ENCODE measurements around the gene CBFA2T2.
"Not testable (repeated sequence)": the region's sequence is repeated elsewhere in the genome, so short reads cannot be mapped to it uniquely, and the experiment has no call there.

Gene CBFA2T2

DNA sequence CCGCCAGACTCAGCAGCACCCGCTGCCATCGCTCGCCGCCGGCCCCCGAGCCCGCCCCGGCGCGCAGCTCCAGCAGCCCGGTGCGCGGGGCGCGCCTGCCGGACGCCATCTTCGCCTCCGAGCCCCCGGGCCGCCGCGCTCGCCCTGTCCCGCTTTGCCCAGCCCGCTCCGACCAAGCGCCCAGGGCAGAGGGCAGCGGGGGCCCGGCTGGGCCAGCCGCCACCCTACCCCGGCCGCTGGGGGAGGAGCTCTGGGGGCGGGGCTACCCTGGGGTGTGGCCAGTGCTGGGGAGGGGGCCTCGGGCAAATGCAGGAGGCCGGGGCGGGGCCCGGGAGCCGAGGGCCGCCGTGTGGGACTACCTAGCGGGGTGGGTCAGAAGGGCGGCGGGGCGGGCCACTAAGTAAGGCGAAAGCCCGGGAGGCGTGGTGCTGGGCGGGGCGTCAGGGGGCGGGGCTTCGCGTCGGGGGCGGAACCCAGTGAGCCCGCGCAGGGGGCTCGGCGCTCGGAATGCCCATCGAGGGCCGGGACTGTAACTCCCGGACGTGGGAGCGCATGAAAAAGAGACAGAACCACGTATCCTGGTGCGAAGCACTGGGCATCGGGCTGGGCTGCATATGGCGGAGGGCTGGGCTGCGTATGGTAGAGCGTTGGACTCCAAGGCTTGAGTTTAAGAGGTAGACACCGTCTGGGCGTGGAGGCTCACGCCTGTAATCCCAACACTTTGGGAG, 46.2 kb upstream of the CBFA2T2 start, which contains the start of gene SNTA1:
Gene SNTA1, minus strand, starts transcription at position 252 of the 728 bp plus-strand sequence. Its CDS starts 143 bp downstream, at position 109.
- Histone ChIP-seq H3K4me3 (replicated peaks; ENCODE audit: low read depth, low read length) (peak within 1 kb of the TSS; percentile 83), H3K36me3 (ENCODE audit: control insufficient read depth, insufficient read depth, low read length) (no peaks in the 10 kb centered on the region), H3K27me3 (replicated peaks; ENCODE audit: control insufficient read depth, insufficient read depth, low read length) (no peaks in the 10 kb centered on the region)
- DNase-seq (ENCODE audit: extremely low read depth, insufficient read length), result peak; percentile 87
- TF ChIP-seq, protein P1, sequence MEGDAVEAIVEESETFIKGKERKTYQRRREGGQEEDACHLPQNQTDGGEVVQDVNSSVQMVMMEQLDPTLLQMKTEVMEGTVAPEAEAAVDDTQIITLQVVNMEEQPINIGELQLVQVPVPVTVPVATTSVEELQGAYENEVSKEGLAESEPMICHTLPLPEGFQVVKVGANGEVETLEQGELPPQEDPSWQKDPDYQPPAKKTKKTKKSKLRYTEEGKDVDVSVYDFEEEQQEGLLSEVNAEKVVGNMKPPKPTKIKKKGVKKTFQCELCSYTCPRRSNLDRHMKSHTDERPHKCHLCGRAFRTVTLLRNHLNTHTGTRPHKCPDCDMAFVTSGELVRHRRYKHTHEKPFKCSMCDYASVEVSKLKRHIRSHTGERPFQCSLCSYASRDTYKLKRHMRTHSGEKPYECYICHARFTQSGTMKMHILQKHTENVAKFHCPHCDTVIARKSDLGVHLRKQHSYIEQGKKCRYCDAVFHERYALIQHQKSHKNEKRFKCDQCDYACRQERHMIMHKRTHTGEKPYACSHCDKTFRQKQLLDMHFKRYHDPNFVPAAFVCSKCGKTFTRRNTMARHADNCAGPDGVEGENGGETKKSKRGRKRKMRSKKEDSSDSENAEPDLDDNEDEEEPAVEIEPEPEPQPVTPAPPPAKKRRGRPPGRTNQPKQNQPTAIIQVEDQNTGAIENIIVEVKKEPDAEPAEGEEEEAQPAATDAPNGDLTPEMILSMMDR (IDR thresholded peaks at IDR 0.05; ENCODE audit: insufficient read depth, low read length, poor library complexity, severe bottlenecking), result no peak

DNA sequence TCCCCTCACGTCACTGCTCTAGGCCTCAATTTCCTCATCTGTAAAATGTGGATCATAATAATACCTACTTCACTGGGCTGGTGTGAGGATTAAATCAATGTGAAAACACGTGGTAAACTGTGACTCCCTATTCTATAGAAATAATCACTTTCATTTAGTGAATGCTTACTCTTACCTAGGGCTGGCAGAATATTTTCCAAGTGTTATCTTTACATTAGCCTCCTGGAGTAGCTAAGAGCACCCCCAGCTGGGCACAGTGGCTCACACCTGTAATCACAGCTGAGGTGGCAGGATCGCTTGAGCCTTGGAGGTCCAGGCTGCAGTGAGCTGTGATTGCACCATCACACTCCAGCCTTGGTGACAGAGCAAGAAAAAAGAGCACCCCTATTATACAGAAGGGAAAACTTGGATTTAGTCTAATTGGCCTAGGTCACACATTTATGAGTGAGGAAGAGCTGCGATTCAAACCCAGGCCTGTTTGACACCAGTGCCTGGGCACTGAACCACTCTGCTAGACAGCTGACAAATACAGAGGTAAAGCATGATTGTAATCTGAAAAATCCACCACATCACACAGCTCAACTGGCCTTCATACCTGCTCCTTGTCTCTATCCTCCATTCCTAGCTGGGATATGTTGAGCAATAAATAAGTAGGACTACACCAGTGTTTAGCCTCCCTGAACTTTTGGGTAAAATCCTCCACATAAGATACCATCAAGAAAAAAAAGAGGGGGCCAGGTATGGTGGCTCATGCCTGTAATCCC, 44.9 kb upstream of the CBFA2T2 start:
- H3K27me3 ChIP-seq (replicated peaks; ENCODE audit: control insufficient read depth, insufficient read depth, low read length), result no peaks in the 10 kb centered on the region
- H3K36me3 ChIP-seq (ENCODE audit: control insufficient read depth, insufficient read depth, low read length), result no peaks in the 10 kb centered on the region
- peak overlapping the region; percentile 83; the same call in 1 of the 2 replicates for H3K4me3 ChIP-seq (replicated peaks; ENCODE audit: low read depth, low read length)
- TF ChIP-seq, protein P1 (IDR thresholded peaks at IDR 0.05; ENCODE audit: insufficient read depth, low read length, poor library complexity, severe bottlenecking), result peak; percentile 40
- DNase-seq (ENCODE audit: extremely low read depth, insufficient read length), result no peak

DNA sequence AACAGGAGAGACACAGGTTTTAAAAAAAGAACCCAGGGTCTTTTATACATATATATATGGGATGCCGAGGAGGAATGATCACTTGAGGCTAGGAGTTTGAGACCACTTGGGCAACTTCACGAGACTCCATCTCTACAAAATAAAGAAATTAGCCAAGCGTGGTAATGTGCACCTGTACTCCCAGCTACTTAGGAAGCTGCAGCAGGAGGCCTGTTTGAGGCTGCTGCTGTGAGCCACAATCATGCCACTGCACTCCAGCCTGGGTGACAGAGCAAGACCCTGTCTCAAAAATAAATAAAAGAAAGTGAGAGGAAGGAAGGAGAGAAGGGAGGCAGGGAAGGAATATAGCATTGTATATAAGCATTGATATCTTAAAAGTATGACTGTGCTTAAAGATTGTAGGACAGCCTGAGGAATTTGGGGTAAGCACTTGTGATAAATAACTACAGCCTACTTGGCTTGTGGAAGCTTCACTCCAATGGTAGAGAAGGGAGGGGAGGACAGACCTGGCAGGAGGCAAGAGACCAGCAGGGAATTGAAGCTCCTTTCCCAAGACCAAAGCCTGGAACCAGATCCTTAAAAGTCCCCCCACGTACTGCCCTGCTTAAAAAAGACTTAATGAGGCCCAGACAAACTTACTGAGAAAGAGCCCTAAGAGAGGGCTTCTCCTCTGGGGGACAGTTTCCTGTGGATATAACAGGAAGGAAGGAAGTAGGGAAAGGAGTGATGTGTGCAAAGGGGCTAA, 43.8 kb upstream of the CBFA2T2 start:
- TF ChIP-seq, protein P1 (IDR thresholded peaks at IDR 0.05; ENCODE audit: insufficient read depth, low read length, poor library complexity, severe bottlenecking), result no peak
- Histone ChIP-seq H3K36me3 (ENCODE audit: control insufficient read depth, insufficient read depth, low read length) (no peaks in the 10 kb centered on the region), H3K4me3 (replicated peaks; ENCODE audit: low read depth, low read length) (no peak overlapping the region), H3K27me3 (replicated peaks; ENCODE audit: control insufficient read depth, insufficient read depth, low read length) (no peaks in the 10 kb centered on the region)
- no peak for DNase-seq (ENCODE audit: extremely low read depth, insufficient read length)

DNA sequence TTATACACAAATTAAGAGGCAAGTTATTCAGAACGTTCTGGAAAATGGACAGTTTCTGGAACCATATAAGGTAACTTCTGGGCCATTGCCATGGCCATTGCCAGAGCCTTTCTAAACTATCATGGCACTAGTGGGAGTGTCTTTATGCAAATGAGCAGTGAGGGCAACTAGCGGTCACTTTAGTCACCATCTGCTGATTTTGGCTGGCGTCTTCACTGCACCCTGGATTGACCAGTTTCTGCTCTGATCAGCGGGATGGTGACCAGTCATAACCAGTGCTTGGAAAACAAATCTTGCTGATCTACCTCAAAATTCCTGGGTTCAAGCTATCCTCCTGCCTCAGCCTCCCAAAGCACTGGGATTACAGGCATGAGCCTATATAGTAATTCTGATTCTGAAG, 39.0 kb upstream of the CBFA2T2 start:
- TF ChIP-seq, protein P1 (IDR thresholded peaks at IDR 0.05; ENCODE audit: insufficient read depth, low read length, poor library complexity, severe bottlenecking), result no peak
- Histone ChIP-seq H3K27me3 (replicated peaks; ENCODE audit: control insufficient read depth, insufficient read depth, low read length) (no peaks in the 10 kb centered on the region), H3K36me3 (ENCODE audit: control insufficient read depth, insufficient read depth, low read length) (no peaks in the 10 kb centered on the region), H3K4me3 (replicated peaks; ENCODE audit: low read depth, low read length) (no peak overlapping the region)
- no peak for DNase-seq (ENCODE audit: extremely low read depth, insufficient read length)

DNA sequence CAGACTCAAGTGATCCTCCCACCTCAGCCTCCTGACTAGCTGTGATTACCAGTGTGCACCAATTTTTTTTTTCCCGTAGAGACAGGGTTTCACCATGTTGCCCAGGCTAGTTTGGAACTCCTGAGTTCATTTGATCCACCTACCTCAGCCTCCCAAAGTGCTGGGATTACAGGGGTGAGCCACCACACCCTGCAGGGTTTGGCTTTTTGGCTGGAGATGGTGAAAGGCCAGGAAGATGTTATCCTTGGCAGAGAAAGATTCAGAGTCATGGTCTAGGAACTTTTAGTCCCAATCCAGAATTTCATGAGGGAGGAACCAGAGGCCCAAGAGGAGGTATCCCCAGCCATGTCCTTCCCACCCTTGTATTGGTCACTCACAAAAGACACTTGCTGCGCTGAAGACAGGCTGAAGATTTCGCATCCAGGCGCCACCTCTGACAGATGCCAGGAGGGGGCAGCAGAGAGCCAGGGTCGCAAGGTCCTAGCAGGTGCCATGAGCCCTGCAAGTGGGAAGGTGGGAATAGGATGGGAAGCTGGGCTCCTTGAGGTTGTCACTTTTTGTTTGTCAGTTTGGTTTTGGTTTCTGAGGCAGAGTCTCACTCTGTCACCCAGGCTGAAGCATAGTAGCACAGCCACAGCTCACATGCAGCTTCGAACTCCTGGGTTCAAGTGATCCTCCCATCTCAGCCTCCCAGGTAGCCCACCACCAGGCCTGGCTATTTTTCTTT, 32.8 kb upstream of the CBFA2T2 start:
- H3K4me3 ChIP-seq (replicated peaks; ENCODE audit: low read depth, low read length); H3K27me3 ChIP-seq (replicated peaks; ENCODE audit: control insufficient read depth, insufficient read depth, low read length); H3K36me3 ChIP-seq (ENCODE audit: control insufficient read depth, insufficient read depth, low read length): not testable (repeated sequence)
- TF ChIP-seq, protein P1 (IDR thresholded peaks at IDR 0.05; ENCODE audit: insufficient read depth, low read length, poor library complexity, severe bottlenecking), result peak; percentile 97
- DNase-seq (ENCODE audit: extremely low read depth, insufficient read length), result peak; percentile 66

Measured in GM06990 (cell line).